ENCODE measurements around the gene C1QTNF12. TPM values are rescaled to one million over a fixed set of nuclear protein-coding genes. Genes with fewer than 3 reads are reported as not detected.

C1QTNF12 gene, protein sequence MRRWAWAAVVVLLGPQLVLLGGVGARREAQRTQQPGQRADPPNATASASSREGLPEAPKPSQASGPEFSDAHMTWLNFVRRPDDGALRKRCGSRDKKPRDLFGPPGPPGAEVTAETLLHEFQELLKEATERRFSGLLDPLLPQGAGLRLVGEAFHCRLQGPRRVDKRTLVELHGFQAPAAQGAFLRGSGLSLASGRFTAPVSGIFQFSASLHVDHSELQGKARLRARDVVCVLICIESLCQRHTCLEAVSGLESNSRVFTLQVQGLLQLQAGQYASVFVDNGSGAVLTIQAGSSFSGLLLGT
- total RNA-seq, result 1 to 10 TPM in 2 of 4 donors, under 1 TPM in 2; 0.75 to 1.4 (median 1.0) TPM
- polyA plus RNA-seq, result under 1 TPM; 0.13 to 0.98 (median 0.36) TPM
- long read RNA-seq, donor 1, partial matches to known transcripts, result 2 of 2 reads
- long read RNA-seq, donor 1, other reads (novel, unspliced or antisense), result 0 of 2 reads
- long read RNA-seq, donor 2, partial matches to known transcripts, result 1 of 2 reads
- long read RNA-seq, donor 2, other reads (novel, unspliced or antisense), result 1 of 2 reads

DNA sequence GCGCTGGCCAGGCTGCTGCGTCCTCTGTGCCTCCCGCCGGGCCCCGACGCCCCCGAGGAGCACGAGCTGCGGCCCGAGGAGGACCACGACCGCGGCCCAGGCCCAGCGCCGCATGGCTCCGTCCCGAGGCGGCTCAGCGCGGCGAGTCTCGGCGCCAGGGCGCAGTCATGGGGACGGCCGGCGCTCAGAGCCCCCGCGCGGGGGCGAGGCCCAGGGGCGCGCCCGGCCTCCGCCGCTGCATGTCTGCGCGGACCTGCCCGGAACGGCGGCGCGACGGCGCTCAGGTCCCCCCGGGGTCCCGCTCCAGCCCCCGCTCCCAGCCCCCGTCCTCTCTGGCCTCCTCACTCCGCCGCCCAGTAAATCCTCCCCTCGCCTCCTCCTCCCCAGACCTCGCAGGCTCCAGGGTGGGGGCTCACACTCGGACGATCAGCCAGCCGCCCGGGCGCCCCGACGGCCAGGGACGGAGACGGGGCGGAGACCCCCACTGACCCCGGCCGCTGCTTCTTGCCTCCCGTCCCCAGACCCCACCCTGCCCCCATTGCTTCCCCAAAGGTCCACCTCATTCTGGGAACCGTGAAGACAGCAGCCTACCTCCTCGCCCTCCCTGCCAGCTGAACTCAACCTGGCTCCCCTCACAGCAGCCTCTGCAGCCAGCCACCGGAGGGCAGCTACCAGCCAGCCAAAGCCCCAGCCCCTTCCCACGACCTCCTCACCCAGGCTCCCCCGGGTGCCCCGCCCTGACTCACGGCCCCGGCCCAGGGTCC lies at the start of gene C1QTNF12:
TSS of gene C1QTNF12 (minus strand) at position 146 of the 764 bp plus-strand sequence. CDS start at position 114, 32 bp downstream.
- WGBS, 3 donors, result 6% methylated on average over 45 to 74 of the region's 74 CpGs
- no peak within 1 kb of the TSS for H3K4me3 ChIP-seq
- H3K36me3 ChIP-seq (ENCODE audit: insufficient read depth in 1 of 2, low read depth in 1 of 2), result no peaks in the 10 kb centered on the region
- H3K27me3 ChIP-seq (ENCODE audit: insufficient read depth in 3 of 3, low read length in 2 of 3), result peaks cover 0 to 21% (median 18%) of the 10 kb centered on the region in 3 donors
- H3K9me3 ChIP-seq, result no peaks in the 10 kb centered on the region
- no peaks in the 10 kb centered on the region for H3K4me1 ChIP-seq
- ATAC-seq (peak in 1 of 4 donors; percentile 9), DNase-seq (peak in 1 of 2 donors; percentile 14)
- no peak within 1 kb of the TSS for H3K27ac ChIP-seq
- TF ChIP-seq CTCF (IDR thresholded peaks at IDR 0.05), result no peak
- intact Hi-C loops (cut with DNase I), result no loop called here

DNA sequence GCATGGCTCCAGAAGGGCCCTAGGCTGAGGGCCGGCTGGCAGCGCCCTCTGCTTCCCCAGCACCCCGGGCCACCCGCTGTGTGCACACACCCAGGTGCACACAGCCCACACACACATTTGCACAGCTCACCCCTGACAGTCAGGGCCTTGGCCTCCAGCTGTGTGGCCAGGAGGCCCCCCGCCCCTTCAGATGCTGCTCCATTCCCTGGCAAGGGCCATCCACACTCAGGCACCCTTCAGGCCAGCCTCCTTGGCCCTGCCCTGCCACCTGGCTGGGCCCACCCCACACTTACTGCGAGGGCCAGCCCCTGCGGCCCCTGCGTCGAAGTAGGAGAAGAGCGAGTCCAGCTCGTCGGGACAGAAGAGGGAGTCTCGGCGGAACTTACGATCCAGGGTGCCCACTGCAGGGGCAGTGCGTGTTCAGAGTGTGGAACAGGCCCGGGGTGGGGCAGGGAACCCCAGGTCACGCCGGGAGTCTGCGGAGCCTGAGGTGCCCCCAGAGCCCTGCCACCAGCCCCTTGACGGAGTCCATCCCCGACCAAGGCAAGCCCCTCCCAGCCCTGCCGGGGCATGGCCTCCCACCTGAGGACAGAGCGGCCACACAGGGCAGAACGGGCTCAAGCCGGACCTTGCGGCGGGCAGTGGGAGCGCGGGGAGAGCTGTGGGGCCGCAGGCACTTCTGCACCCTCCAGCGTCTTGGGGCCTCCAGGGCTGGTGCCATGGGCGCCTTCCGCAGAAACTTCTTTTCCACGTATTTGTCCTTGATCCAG lies 48.8 kb upstream of the C1QTNF12 start:
- intact Hi-C loops (cut with DNase I), result no loop called here
- no peak overlapping the region for H3K27ac ChIP-seq
- no peaks in the 10 kb centered on the region for H3K4me1 ChIP-seq
- no peaks in the 10 kb centered on the region for H3K27me3 ChIP-seq (ENCODE audit: insufficient read depth in 3 of 3, low read length in 2 of 3)
- H3K4me3 ChIP-seq, result no peak overlapping the region
- H3K9me3 ChIP-seq, result no peaks in the 10 kb centered on the region
- DNase-seq (no peak), ATAC-seq (no peak)
- peaks cover 0 to 38% of the 10 kb centered on the region in 2 donors for H3K36me3 ChIP-seq (ENCODE audit: insufficient read depth in 1 of 2, low read depth in 1 of 2)
- WGBS, 3 donors, result 93 to 95% (median 93%) methylated on average over 30 to 35 of the region's 35 CpGs
- TF ChIP-seq CTCF (IDR thresholded peaks at IDR 0.05), result no peak

- H3K4me1 ChIP-seq, result no peaks in the 10 kb centered on the region
These were observed 47.8 kb upstream of the C1QTNF12 start for GRCh38 chr1:1294250-1294890.

More at GRCh38 chr1:1294250-1294890, 47.8 kb upstream of the C1QTNF12 start:
- H3K27ac ChIP-seq, result no peak overlapping the region
- no peak for TF ChIP-seq CTCF (IDR thresholded peaks at IDR 0.05)
- no peaks in the 10 kb centered on the region for H3K27me3 ChIP-seq (ENCODE audit: insufficient read depth in 3 of 3, low read length in 2 of 3)
- H3K4me3 ChIP-seq, result no peak overlapping the region
- intact Hi-C loops (cut with DNase I), result loop anchor here in 1 of 2 donors (5.0 kb wide), 2 partner anchors 262 to 312 kb away; partner anchors contain the start of gene PERM1
- ATAC-seq, result no peak
- DNase-seq, result peak in 1 of 2 donors; percentile 15
- H3K36me3 ChIP-seq (ENCODE audit: insufficient read depth in 1 of 2, low read depth in 1 of 2), result peaks cover 0 to 37% of the 10 kb centered on the region in 2 donors
- no peaks in the 10 kb centered on the region for H3K9me3 ChIP-seq
- whole genome bisulfite sequencing, 3 donors, result 89 to 91% (median 90%) methylated on average over 46 to 58 of the region's 58 CpGs
